Keratinocyte (primary cell): ENCODE results near the gene PTPRN2. TPM values are rescaled to one million over a fixed set of nuclear protein-coding genes. Genes with fewer than 3 reads are reported as not detected.

ENCODE experiments used
- DNase-seq: peaks from one replicate; pipeline ENCODE4 v3.0.0-alpha.2; 2011; ENCODE audit warnings: low read depth, missing footprints, low spot score
- FAIRE-seq: peaks from 2 replicates; lab custom pipeline; 2011; peaks lifted over from hg19 to GRCh38; lab: Jason Lieb, UNC
- H2AFZ ChIP-seq: 2 replicates; pipeline ENCODE4 v1.6.0; 2012; ENCODE audit warnings: low read length, control low read depth, inconsistent platforms; ENCODE audit not compliant: control insufficient read depth
- H3K27ac ChIP-seq: 2 replicates; pipeline ENCODE4 v1.5.1; 2011; ENCODE audit warnings: low read length; ENCODE audit not compliant: control insufficient read depth, insufficient read depth
- H3K27me3 ChIP-seq: 3 replicates; pipeline ENCODE4 v1.6.0; 2011; ENCODE audit warnings: low read length; ENCODE audit not compliant: control insufficient read depth, insufficient read depth; ENCODE audit errors: extremely low read depth
- H3K36me3 ChIP-seq, 2 experiments: 2 replicates in 1 of 2; 3 replicates in 1 of 2; pipeline ENCODE4 v1.5.1; 2011; ENCODE audit warnings: low read length in 2 of 2, mild to moderate bottlenecking in 1 of 2; ENCODE audit not compliant: control insufficient read depth in 2 of 2, insufficient read depth in 2 of 2; ENCODE audit errors: extremely low read depth in 1 of 2
- H3K4me1 ChIP-seq: 3 replicates; pipeline ENCODE4 v1.5.1; 2011; ENCODE audit warnings: low read length; ENCODE audit not compliant: control insufficient read depth, insufficient read depth; ENCODE audit errors: extremely low read depth
- H3K4me2 ChIP-seq: 3 replicates; pipeline ENCODE4 v1.6.0; 2011; ENCODE audit warnings: low read depth, low read length; ENCODE audit not compliant: control insufficient read depth, insufficient read depth; ENCODE audit errors: extremely low read depth
- H3K4me3 ChIP-seq, 3 experiments: fragments of 200-600 bp in 1 of 3; sonication (generic) in 1 of 3; 2 replicates in 2 of 3; 3 replicates in 1 of 3; pipeline ENCODE4 v1.5.1; 2011 to 2016; ENCODE audit warnings: low read length in 3 of 3, mild to moderate bottlenecking in 3 of 3, control low read depth in 2 of 3, inconsistent platforms in 1 of 3, low read depth in 1 of 3, mixed read lengths in 1 of 3, mixed run types in 1 of 3, moderate library complexity in 1 of 3; ENCODE audit not compliant: control insufficient read depth in 2 of 3, insufficient read depth in 2 of 3; ENCODE audit errors: extremely low read depth in 1 of 3
- H3K79me2 ChIP-seq: 2 replicates; pipeline ENCODE4 v1.6.0; 2012; ENCODE audit warnings: low read length; ENCODE audit not compliant: control insufficient read depth, insufficient read depth
- H3K9ac ChIP-seq: 3 replicates; pipeline ENCODE4 v1.6.0; 2011; ENCODE audit warnings: low read length; ENCODE audit not compliant: control insufficient read depth, insufficient read depth; ENCODE audit errors: extremely low read depth
- H3K9me1 ChIP-seq: 3 replicates; pipeline ENCODE4 v1.6.0; 2011; ENCODE audit warnings: low read length; ENCODE audit not compliant: control insufficient read depth, insufficient read depth; ENCODE audit errors: extremely low read depth
- H3K9me3 ChIP-seq: 2 replicates; pipeline ENCODE4 v1.5.1; 2012; ENCODE audit warnings: low read depth, low read length; ENCODE audit not compliant: control insufficient read depth
- H4K20me1 ChIP-seq: 3 replicates; pipeline ENCODE4 v1.6.0; 2011; ENCODE audit warnings: low read length; ENCODE audit not compliant: control insufficient read depth, insufficient read depth; ENCODE audit errors: extremely low read depth
- CTCF ChIP-seq, 3 experiments: IDR thresholded peaks in 1 of 3; conservative IDR thresholded peaks in 1 of 3; optimal IDR thresholded peaks in 1 of 3; 2 replicates in 2 of 3; 3 replicates in 1 of 3; pipeline versions ENCODE3 to v1.5.1; 2011; ENCODE audit warnings: low read length in 3 of 3, mild to moderate bottlenecking in 3 of 3, moderate library complexity in 2 of 3, control low read depth in 1 of 3, inconsistent platforms in 1 of 3; ENCODE audit not compliant: insufficient read depth in 2 of 3; ENCODE audit errors: extremely low read depth in 1 of 3
- EZH2 ChIP-seq: IDR thresholded peaks from one replicate; pipeline ENCODE4 v1.6.1; 2012; ENCODE audit warnings: inconsistent platforms, mild to moderate bottlenecking, low read length, moderate library complexity
- dilution Hi-C: fragments of 300-500 bp; cut with MboI; formaldehyde crosslinking; loops from one replicate; pipeline ENCODE4 v1.7.0; 2020; ENCODE audit warnings: low sequenced_read_pairs; ENCODE audit not compliant: extremely low pct_ligation_motif_present
- polyA plus RNA-seq, 5 experiments: library from polyadenylated mRNA; depleted of rRNA in 3 of 5; stranded (reverse) in 3 of 5; stranded (forward) in 1 of 5; unstranded in 1 of 5; fragments of >200 nt; gene quantifications; 1 replicate in 1 of 5; 2 replicates in 3 of 5; 3 replicates in 1 of 5; pipeline versions ENCODE4 v1.2.1 to v1.2.3, GENCODE V29; 2011 to 2012; ENCODE audit warnings: missing spikeins in 2 of 5, low read depth in 1 of 5, low replicate concordance in 1 of 5

PTPRN2 gene
- polyA plus RNA-seq, 1 donor (not counting 4 experiments of a cell fraction or from before 2014, with no cell fraction given), result not detected

DNA sequence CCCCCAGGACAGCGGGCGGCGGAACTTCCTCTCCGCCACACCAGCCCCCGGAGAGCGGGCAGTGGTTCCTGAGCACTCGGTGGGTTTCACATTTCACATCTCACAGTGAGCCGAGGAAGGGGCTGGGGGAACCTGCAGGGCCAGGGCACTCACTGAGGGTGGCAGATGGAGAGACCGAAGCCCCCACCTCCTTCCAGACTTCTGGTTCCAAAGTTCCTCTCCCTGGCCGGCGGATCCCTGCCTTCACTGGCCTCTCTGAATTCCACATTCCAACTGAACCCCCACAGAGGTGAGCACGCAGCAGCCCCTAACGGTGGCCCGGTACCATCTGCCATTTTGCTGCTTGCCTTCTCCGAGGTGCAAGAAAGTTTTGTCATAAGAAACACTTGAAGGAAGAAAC is 461.0 kb downstream of the PTPRN2 start:
- TF ChIP-seq CTCF (optimal IDR thresholded peaks at IDR 0.05 in 1 of 3, IDR thresholded peaks at IDR 0.05 in 1 of 3, conservative IDR thresholded peaks at IDR 0.05 in 1 of 3; ENCODE audit: extremely low read depth in 1 of 3, insufficient read depth in 2 of 3, low read length in 3 of 3) (no peak), EZH2 (no peak)
- FAIRE-seq (no peak), DNase-seq (no peak)
- Histone ChIP-seq H3K27ac (no peak overlapping the region), H3K9me1 (no peaks in the 10 kb centered on the region), H4K20me1 (no peaks in the 10 kb centered on the region), H3K27me3 (no peaks in the 10 kb centered on the region), H3K79me2 (no peaks in the 10 kb centered on the region), H3K9ac (no peak overlapping the region), H3K4me2 (no peak overlapping the region), H3K9me3 (peaks cover 26% of the 10 kb centered on the region), H2AFZ (no peak overlapping the region), H3K36me3 (no peaks in the 10 kb centered on the region), H3K4me1 (no peaks in the 10 kb centered on the region), H3K4me3 (no peak overlapping the region)
- dilution Hi-C loops, result loop anchor here (25.0 kb wide), 1 partner anchor 111 kb away; no protein-coding TSS in a partner anchor

DNA sequence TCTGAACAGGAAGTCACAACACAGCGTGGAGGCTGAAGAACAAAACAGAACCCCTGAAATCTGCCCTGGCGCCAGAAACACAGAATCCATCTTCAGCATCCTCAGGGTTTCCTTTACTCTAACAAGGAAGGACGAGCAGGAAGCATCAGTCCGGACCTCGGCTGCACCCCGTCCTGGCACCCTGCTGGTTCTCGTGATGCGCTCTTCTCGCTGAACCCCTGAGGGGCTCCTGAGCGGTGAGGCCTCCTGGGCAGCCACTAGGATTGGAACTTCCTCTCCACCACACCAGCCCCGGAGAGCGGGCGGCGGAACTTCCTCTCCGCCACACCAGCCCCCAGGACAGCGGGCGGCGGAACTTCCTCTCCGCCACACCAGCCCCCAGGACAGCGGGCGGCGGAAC is 461.9 kb downstream of the PTPRN2 start:
- DNase-seq, result no peak
- Histone ChIP-seq H3K9me3 (peaks cover 18% of the 10 kb centered on the region), H3K9me1 (no peaks in the 10 kb centered on the region), H3K4me1 (no peaks in the 10 kb centered on the region), H3K9ac (no peak overlapping the region), H3K79me2 (no peaks in the 10 kb centered on the region), H3K36me3 (no peaks in the 10 kb centered on the region), H3K4me3 (no peak overlapping the region), H2AFZ (no peak overlapping the region), H3K27me3 (no peaks in the 10 kb centered on the region), H3K27ac (no peak overlapping the region), H3K4me2 (no peak overlapping the region), H4K20me1 (no peaks in the 10 kb centered on the region)
- TF ChIP-seq CTCF (optimal IDR thresholded peaks at IDR 0.05 in 1 of 3, IDR thresholded peaks at IDR 0.05 in 1 of 3, conservative IDR thresholded peaks at IDR 0.05 in 1 of 3; ENCODE audit: extremely low read depth in 1 of 3, insufficient read depth in 2 of 3, low read length in 3 of 3), result no peak
- no peak for TF ChIP-seq EZH2
- no peak for FAIRE-seq
- dilution Hi-C loops, result loop anchor here (25.0 kb wide), 1 partner anchor 112 kb away; no protein-coding TSS in a partner anchor
